G401.6 (cell line): ENCODE measurements around the gene RTN4R.

Experiments used
- FAIRE-seq: peaks from 2 replicates; lab custom pipeline; 2012; peaks lifted over from hg19 to GRCh38; lab: Jason Lieb, UNC

Gene RTN4R

GRCh38 chr22:20257212-20258020 is 10.7 kb downstream of the RTN4R start:
- FAIRE-seq: no peak

- no peak for FAIRE-seq
Observed at GRCh38 chr22:20256551-20257211, 11.4 kb downstream of the RTN4R start.

- no peak for FAIRE-seq
Observed at GRCh38 chr22:20256027-20256426, 12.1 kb downstream of the RTN4R start.

GRCh38 chr22:20254975-20255946 is 12.9 kb downstream of the RTN4R start:
- FAIRE-seq: no peak

GRCh38 chr22:20253161-20253560 is 15.0 kb downstream of the RTN4R start:
- no peak for FAIRE-seq

- FAIRE-seq: no peak
Observed at GRCh38 chr22:20251981-20252380, 16.1 kb downstream of the RTN4R start.

GRCh38 chr22:20251491-20251890 is 16.6 kb downstream of the RTN4R start:
- FAIRE-seq: no peak

- FAIRE-seq: no peak
Observed at GRCh38 chr22:20249797-20250354, 18.2 kb downstream of the RTN4R start.

- no peak for FAIRE-seq
Observed at GRCh38 chr22:20248461-20248978, 19.6 kb downstream of the RTN4R start.

- no peak for FAIRE-seq
Observed at GRCh38 chr22:20247608-20248171, 20.4 kb downstream of the RTN4R start.

GRCh38 chr22:20247010-20247505 is 21.1 kb downstream of the RTN4R start:
- FAIRE-seq: no peak

- FAIRE-seq: no peak
Observed at GRCh38 chr22:20246368-20247009, 21.6 kb downstream of the RTN4R start.

- FAIRE-seq: no peak
Observed at GRCh38 chr22:20245577-20246367, 22.3 kb downstream of the RTN4R start.

- FAIRE-seq: no peak
Observed at GRCh38 chr22:20244691-20245576, 23.2 kb downstream of the RTN4R start.

- no peak for FAIRE-seq
Observed at GRCh38 chr22:20244250-20244648, 23.9 kb downstream of the RTN4R start.

- FAIRE-seq: no peak
Observed at GRCh38 chr22:20243537-20244249, 24.4 kb downstream of the RTN4R start.

GRCh38 chr22:20243176-20243536 is 25.0 kb downstream of the RTN4R start:
- no peak for FAIRE-seq

- FAIRE-seq: no peak
Observed at GRCh38 chr22:20242393-20243175, 25.5 kb downstream of the RTN4R start.
